DND-41 (cell line): ENCODE data around the gene MED12L.

Experiments
- CTCF ChIP-seq: IDR thresholded peaks from 2 replicates; pipeline ENCODE4 v1.5.1; 2012; ENCODE audit warnings: borderline replicate concordance, low read length, moderate library complexity, mild to moderate bottlenecking; ENCODE audit not compliant: poor library complexity, severe bottlenecking; ENCODE audit errors: extremely low read depth
- EZH2 ChIP-seq: IDR thresholded peaks from 3 replicates; pipeline ENCODE4 v1.6.1; 2012; ENCODE audit warnings: borderline replicate concordance, low read depth, mild to moderate bottlenecking, moderate library complexity, low read length, inconsistent platforms; ENCODE audit not compliant: severe bottlenecking

GRCh38 chr3:151183265-151183671, 97.8 kb downstream of the MED12L start:
- TF ChIP-seq CTCF = no peak
- TF ChIP-seq EZH2 = no peak
